Astrocyte of the spinal cord (primary cell): ENCODE data around the gene SRGAP2.
"Not testable (repeated sequence)": the region's sequence is repeated elsewhere in the genome, so short reads cannot be mapped to it uniquely, and the experiment has no call there.

Source experiments
- DNase-seq: peaks from one replicate; pipeline ENCODE4 v3.0.0; 2011; ENCODE audit warnings: low read depth, low spot score
- H3K4me3 ChIP-seq: 2 replicates; pipeline ENCODE4 v1.5.1; 2011; ENCODE audit warnings: low read depth, mild to moderate bottlenecking, low read length, moderate library complexity
- in situ Hi-C: cut with HindIII; loops from 2 replicates; pipeline ENCODE4 v1.10.0; 2017; ENCODE audit warnings: low sequenced_read_pairs

Gene SRGAP2

DNA sequence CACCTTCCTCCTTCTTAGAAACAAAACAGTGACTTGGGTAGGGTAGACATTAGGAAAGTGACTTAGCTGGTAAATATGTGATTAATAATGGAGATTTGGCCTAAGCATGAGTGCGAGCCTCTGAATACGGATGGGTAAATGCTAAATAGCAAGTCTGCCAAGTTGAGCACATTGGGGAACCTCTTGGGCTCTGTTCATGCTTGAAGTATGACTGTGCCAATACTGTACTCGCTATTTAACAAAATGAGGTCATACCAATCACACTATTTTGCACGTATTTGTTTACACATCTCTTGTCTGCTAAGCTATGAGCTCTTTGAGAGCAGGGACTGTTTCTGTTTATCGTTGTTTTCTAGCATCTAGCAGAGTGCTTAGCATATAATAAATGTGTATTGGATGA lies 23.5 kb downstream of the SRGAP2 start:
- DNase-seq, H3K4me3 ChIP-seq, in situ Hi-C loops: not testable (repeated sequence)

DNA sequence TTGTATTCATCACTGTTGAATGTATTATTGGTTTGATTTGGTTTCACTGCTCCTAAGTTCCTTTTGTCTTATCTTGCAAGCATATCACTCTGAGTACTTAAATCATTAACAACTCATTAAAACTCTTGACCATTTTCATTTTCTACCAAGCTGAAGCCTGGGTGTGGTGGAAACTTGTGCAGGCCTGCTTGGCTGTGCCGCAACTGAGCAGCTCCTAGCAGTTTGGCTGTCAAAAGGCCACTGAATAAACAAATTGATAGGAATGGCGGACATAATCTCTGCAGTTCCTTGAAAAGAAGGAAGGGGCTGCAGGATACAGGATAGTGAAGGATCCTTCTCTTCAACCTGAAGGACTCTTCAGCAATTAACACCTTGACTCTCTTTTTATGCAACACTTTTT lies 25.9 kb downstream of the SRGAP2 start:
- H3K4me3 ChIP-seq, in situ Hi-C loops, DNase-seq: not testable (repeated sequence)

DNA sequence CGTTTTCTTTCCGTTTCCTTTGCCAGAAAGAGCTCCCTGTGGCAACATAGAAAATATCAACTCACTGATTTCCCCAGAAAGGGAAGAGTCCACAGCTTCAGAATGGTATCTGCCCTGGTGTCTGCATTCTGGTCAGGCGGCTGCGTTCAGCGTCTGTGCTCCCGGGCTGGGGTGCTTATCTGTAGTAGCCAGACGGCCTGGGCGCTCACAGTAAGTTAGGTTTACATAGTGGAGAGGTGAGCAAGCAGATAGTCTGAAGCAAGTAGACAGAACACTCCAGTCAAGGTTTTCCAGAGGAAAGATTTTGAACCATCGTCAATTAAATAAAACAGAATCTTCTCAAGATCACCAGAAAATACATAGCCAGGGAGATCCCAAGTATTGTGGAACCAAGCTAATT lies 28.6 kb downstream of the SRGAP2 start:
- H3K4me3 ChIP-seq, DNase-seq, in situ Hi-C loops: not testable (repeated sequence)

DNA sequence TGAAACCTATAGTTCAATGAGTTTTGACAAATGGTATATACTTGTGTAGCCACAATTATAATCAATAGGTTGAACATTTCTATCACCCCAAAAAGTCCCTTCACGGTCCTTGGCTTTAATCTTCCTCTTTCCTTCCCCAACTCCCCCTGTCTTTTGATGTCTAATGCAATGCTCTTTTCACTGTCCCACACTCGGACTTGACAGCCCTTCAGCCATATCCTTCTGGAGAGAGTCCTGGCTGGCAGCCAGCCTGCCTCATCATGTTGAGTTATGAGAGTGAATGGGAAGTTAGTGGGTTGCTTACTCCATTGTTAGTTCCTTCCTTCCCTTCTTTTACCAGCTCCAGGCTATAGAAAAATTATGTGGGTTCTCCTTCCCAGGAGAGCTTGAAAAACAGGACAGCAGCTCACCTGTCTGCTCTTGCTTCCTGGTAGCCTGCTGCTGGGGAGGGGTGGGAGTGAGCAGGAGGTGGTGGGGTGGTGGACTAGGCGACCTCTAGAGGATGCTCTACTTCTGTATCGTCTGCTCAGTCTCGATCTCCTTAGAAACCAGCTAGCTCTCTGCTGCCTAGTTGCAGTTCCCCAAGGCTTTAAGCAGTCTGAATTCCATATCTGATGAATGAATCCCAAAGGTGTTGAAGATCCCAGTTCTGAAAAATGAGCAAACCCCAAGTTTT lies 29.8 kb downstream of the SRGAP2 start:
- H3K4me3 ChIP-seq, in situ Hi-C loops, DNase-seq: not testable (repeated sequence)

DNA sequence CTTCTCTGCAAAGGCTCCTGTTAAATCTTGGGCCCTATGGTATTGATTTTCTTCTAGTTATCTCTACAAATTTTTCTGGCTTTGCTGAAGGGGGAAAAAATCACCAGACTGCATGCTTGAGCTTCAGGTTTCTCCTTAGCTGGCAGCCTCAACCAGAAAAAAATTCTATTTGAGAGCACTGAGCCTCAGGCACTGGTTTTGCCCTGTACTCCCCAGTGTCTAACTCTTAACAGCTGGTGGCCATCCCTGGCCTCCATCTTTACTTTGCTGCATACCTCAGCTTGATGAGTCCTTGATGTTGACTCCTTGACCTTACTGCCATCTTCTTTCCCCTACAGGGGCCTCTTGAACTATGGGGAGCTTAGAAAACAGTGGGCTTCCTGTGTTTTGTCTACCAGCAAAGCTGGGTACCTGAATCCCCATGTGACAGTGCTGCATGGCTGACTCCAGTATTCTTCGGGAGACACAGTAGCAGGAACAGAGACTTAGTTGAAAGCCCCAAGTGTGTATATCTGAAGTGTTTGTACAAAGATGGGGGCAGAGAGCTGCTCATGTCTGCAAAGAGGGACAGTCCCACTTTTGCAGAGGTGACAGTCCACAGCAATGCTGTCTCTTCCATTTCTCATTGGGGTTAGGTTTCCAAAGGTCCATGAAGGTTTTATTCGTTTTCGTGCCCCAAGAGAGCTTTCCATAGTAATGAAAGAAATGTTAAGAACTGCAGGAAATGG lies 31.0 kb downstream of the SRGAP2 start:
- DNase-seq, H3K4me3 ChIP-seq, in situ Hi-C loops: not testable (repeated sequence)

DNA sequence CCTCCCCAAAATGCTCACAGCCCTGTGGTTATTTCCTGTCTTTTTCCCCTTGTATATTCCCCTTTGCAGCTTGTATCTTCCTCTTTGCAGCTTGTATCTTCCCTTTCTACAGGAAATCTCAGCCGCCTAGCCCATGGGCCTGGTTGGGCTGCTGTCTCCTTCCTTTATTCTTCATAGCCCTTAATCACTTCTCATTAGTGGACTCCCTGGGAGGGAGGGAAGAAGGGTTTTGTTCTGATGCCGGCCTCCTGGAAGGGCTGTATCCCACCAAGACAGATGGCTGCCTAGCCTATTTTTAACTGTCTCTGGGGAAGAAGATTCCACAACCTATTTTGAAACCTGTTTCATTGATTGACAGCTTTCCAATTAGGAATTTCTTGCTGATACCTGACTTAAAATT lies 31.8 kb downstream of the SRGAP2 start:
- H3K4me3 ChIP-seq, in situ Hi-C loops, DNase-seq: not testable (repeated sequence)

DNA sequence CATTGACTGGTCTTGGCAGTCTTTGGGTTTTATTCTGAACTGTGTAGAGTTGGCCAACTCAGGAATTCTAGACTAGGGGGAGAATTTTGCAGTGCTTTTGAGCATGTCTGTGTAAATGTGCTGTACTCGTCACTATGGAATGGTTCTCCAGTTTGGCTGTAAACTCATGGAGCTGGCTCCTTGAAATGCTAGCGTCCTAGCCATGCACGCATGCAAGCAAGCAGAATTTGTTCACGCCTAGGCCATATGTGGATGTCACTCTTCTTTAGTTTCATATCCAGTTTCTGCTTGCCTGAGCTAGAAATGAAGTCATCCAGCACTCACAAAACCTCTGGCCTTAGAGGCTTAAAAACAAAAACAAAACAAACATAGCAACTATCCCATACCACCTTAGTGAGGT lies 36.9 kb downstream of the SRGAP2 start:
- H3K4me3 ChIP-seq, in situ Hi-C loops: not testable (repeated sequence)
- DNase-seq: peak; percentile 0

DNA sequence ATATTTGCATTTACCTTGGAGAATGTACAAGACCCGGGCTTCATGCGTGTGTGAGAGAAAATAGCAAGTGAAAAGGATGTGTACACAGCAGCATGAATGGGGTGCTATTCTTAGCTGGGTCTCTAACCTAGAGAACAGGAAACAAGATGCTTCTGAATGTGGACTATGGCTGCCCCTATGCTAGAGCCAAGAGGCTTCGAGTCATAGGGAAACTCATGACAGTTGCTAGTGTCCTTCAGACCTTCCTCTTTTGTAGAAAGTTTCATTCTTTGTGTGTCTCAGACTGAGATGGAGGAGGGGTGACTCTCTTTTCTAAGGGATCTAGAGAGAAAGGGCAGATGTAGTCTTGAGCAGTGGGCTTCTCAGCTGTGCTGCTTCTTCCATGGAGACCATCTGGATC lies 40.0 kb downstream of the SRGAP2 start:
- DNase-seq, in situ Hi-C loops, H3K4me3 ChIP-seq: not testable (repeated sequence)

DNA sequence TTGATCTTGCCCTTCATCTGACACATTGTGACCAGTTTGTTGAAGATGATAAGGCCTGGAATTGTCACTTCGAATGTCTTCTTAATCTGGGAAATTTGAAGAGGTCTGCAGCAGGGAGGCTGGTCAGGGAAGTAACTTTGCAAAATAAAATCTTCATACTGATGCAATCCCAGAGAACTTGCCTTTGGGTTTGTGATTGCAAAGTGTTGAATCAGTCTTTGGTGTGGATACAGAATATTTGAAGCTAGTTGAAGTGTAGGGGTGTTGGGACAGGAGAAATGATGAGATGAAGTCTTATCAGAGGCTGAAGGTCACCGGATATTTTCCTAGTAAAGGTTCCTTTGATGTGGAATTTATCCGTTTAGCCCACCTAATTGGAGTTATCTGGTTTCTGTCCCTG lies 42.1 kb downstream of the SRGAP2 start:
- DNase-seq, in situ Hi-C loops, H3K4me3 ChIP-seq: not testable (repeated sequence)

DNA sequence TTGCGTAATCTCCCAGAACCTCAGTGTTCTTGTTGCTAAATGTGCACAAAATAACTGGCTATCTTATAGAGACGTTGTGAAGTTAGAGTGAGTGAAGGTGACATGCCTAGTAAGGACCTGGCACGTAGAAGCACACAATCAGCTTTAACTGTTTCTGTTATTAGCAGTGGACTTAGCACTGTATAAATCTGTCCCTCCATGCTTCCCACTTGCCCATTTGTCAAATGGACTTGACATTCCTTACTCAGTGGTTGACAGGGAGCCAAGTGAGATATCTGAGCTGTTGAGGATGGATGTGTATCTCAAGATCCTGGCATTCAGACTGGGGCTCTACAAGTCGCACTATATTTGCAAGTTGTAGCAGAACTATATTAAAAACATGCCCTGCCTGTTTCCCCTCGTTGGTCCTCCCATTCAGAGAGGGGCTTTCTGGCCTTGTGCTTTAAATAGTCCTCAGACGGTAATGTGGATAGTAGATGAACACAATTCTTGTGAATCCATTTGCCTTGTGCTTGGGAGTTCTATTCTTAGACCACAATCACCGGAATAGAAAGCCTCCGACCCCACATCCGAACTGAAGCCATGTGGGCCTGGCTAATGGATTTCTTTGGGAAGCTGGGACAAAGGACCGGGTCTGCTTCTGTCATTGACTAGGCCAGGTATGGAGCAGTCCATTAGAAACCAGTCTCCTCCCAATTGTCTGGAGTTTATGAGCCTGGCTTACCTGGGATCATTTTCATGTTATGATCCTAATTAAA lies 43.0 kb downstream of the SRGAP2 start:
- H3K4me3 ChIP-seq, DNase-seq, in situ Hi-C loops: not testable (repeated sequence)

DNA sequence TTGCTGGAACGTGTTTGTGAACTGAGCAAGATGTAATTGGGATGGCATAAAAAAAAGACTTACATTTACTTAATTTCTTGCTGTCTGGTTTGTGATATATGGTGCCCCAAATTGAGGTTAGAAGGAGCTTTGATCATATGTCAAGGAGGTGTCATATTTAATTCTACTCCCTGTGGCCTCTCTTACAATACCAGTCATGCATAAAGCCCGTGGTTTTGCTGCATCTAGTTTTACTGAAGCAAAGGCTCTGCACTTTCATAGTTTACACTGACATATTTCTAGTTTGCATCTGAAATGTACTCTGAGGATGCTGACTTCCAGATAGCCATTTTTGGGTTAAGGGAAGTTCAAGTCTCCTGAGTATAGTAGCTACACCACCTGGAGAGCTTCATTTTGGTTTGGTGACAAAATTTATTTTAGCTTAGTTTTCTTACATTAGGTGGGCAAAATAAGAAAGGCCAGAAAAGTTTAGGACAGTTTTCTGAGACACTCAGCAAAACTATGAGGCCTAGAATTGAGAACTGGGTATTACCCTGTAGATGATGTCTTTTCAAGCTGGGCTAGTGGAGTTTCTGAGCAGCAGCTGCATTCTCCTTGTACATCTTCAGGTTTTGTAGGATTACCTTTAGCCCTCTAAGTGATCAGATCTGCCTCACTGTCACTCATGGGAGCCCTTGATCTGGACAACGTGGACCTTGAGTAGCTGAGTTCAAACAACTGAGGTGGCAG lies 47.8 kb downstream of the SRGAP2 start:
- in situ Hi-C loops, H3K4me3 ChIP-seq, DNase-seq: not testable (repeated sequence)

DNA sequence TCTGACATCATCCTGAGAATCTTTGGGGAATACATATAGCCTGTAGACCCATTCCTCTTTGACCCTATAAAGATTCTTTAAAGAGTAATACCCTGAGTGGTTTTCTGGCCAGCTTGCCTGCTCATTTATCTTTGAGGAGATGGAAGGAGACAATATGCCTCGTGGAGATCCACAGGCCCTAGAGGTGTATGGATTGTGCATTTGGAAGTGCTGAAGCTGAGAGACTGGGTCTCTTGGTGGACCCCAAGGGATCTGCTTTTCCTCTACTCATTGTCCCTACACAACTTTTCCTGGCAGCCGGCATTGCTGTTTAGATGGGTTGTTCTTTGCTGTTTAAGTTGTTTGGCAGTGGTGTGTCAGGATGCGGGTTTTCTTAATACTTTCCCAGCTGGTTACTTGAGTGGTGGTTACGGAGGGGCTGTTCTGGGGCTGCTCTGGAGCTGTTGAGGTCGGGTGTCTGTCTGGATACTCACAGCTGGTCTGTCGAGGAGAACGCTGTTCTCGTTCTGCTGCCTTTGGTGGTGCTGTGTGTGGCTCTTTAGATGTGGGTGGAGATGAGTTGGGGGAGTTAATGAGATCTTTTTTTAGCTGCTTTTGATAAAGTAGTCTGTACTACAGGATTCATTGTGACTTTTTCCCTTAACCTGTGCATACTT lies 49.5 kb downstream of the SRGAP2 start:
- H3K4me3 ChIP-seq, in situ Hi-C loops: not testable (repeated sequence)
- peak; percentile 43 for DNase-seq
